OCI-LY7 (cell line): Measurements from ENCODE around the gene PRF1.

Experiments used
- CTCF ChIP-seq: fragments of 200-600 bp; sonication (generic); conservative IDR thresholded peaks from 2 replicates; pipeline ENCODE4 v1.5.1; 2014; ENCODE audit warnings: mild to moderate bottlenecking, antibody characterized with exemption, low read length, moderate library complexity, mixed read lengths
- EZH2phosphoT487 ChIP-seq: fragments of 200-600 bp; sonication (generic); IDR thresholded peaks from 2 replicates; pipeline ENCODE4 v1.6.1; 2018; ENCODE audit warnings: low read depth, borderline replicate concordance, mild to moderate bottlenecking, mixed run types, antibody characterized with exemption, low read length, moderate library complexity, mixed read lengths

- TF ChIP-seq CTCF (no peak), EZH2phosphoT487 (no peak)
These were observed 19.5 kb downstream of the PRF1 start for GRCh38 chr10:70582793-70583668.
